Liver (tissue), 9 donors: ENCODE data around the gene AVPR1A. TPM values are rescaled to one million over a fixed set of nuclear protein-coding genes. Genes with fewer than 3 reads are reported as not detected.

Experiments
- DNase-seq: peaks from one replicate; pipeline ENCODE4 v3.0.0-alpha.2; 2017; ENCODE audit warnings: low spot score
- H3K27ac ChIP-seq, 2 donors: one replicate each; pipeline ENCODE4 v1.7.0; 2013; ENCODE audit warnings: inconsistent platforms in 2 of 2, low read length in 2 of 2, control low read depth in 1 of 2, low read depth in 1 of 2, mild to moderate bottlenecking in 1 of 2
- H3K27me3 ChIP-seq, 4 donors: one replicate each; pipeline versions ENCODE4 v1.6.1 to v1.7.0; 2013; ENCODE audit warnings: low read length in 3 of 4, inconsistent platforms in 1 of 4, mild to moderate bottlenecking in 1 of 4, moderate library complexity in 1 of 4; ENCODE audit not compliant: control insufficient read depth in 4 of 4, insufficient read depth in 4 of 4
- H3K36me3 ChIP-seq, 4 donors: one replicate each; pipeline versions ENCODE4 v1.6.1 to v1.7.0; 2013; ENCODE audit warnings: low read length in 3 of 4, mild to moderate bottlenecking in 3 of 4, low read depth in 1 of 4, moderate library complexity in 1 of 4; ENCODE audit not compliant: control insufficient read depth in 4 of 4, insufficient read depth in 3 of 4
- H3K4me1 ChIP-seq, 4 donors: one replicate each; pipeline versions ENCODE4 v1.6.1 to v1.7.0; 2013; ENCODE audit warnings: low read length in 3 of 4, mild to moderate bottlenecking in 3 of 4, moderate library complexity in 1 of 4; ENCODE audit not compliant: control insufficient read depth in 4 of 4, insufficient read depth in 4 of 4
- H3K4me3 ChIP-seq, 3 donors: one replicate each; pipeline versions ENCODE4 v1.6.1 to v1.7.0; 2013; ENCODE audit warnings: low read length in 3 of 3, control low read depth in 1 of 3, low read depth in 1 of 3, mild to moderate bottlenecking in 1 of 3
- H3K9ac ChIP-seq, 2 donors: one replicate each; pipeline ENCODE4 v1.7.0; 2013; ENCODE audit warnings: low read length in 2 of 2, mild to moderate bottlenecking in 2 of 2, moderate library complexity in 2 of 2, control low read depth in 1 of 2, low read depth in 1 of 2
- H3K9me3 ChIP-seq, 4 donors: one replicate each; pipeline versions ENCODE4 v1.6.1 to v1.7.0; 2013; ENCODE audit warnings: low read length in 3 of 4; ENCODE audit not compliant: control insufficient read depth in 4 of 4
- CTCF ChIP-seq: fragments of 150-350 bp; IDR thresholded peaks from 2 replicates; pipeline ENCODE4 v1.5.1; 2017; ENCODE audit warnings: improper control_type of control experiment, low read depth, low read length; ENCODE audit not compliant: missing input control
- GABPA ChIP-seq, 2 donors: IDR thresholded peaks in 1 of 2; conservative IDR thresholded peaks in 1 of 2; 2 replicates each; pipeline ENCODE4 v1.6.1; 2016; ENCODE audit warnings: antibody characterized with exemption in 2 of 2, mild to moderate bottlenecking in 1 of 2, moderate library complexity in 1 of 2
- HNF4A ChIP-seq, 2 donors: conservative IDR thresholded peaks; 2 replicates each; pipeline ENCODE4 v1.6.1; 2016; ENCODE audit warnings: antibody characterized with exemption in 2 of 2, mild to moderate bottlenecking in 2 of 2
- JUND ChIP-seq, 2 donors: IDR thresholded peaks; 2 replicates each; pipeline ENCODE4 v1.6.1; 2016; ENCODE audit warnings: antibody characterized with exemption in 2 of 2
- NR2F2 ChIP-seq: IDR thresholded peaks from 2 replicates; pipeline ENCODE4 v1.6.1; 2016; ENCODE audit warnings: antibody characterized with exemption
- RAD21 ChIP-seq, 2 donors: IDR thresholded peaks; 2 replicates each; pipeline ENCODE4 v1.6.1; 2016; ENCODE audit warnings: antibody characterized with exemption in 2 of 2, mild to moderate bottlenecking in 2 of 2
- REST ChIP-seq: IDR thresholded peaks from 2 replicates; pipeline ENCODE4 v1.6.1; 2016; ENCODE audit warnings: antibody characterized with exemption, mild to moderate bottlenecking
- RXRA ChIP-seq, 2 donors: IDR thresholded peaks; 2 replicates each; pipeline ENCODE4 v1.6.1; 2017 to 2018; ENCODE audit warnings: antibody characterized with exemption in 2 of 2, mild to moderate bottlenecking in 1 of 2
- SP1 ChIP-seq: IDR thresholded peaks from 2 replicates; pipeline ENCODE4 v1.6.1; 2018; ENCODE audit warnings: antibody characterized with exemption, mild to moderate bottlenecking
- TAF1 ChIP-seq: conservative IDR thresholded peaks from 2 replicates; pipeline ENCODE4 v1.6.1; 2016; ENCODE audit warnings: antibody characterized with exemption, mild to moderate bottlenecking
- ZBTB33 ChIP-seq: IDR thresholded peaks from 2 replicates; pipeline ENCODE4 v1.6.1; 2016; ENCODE audit warnings: antibody characterized with exemption
- WGBS: extraction: QIAGEN DNeasy Blood & Tissue Kit; methylation state at CpG from one replicate; pipeline ENCODE4 v1.1.7; 2013; 5-methylcytosine and 5-hydroxymethylcytosine counted together
- polyA plus RNA-seq, 2 donors: library from polyadenylated mRNA; stranded (reverse) in 1 of 2; unstranded in 1 of 2; fragments of 200-250 nt in 1 of 2; fragments of >200 nt in 1 of 2; fragmentation: Nextera tagmentation in 1 of 2; extraction: Ambion mirVana in 1 of 2; gene quantifications; one replicate each; pipeline versions ENCODE4 v1.2.1 to v1.2.3, GENCODE V29; 2013 to 2015
- total RNA-seq, 2 donors: library from RNA; depleted of rRNA; stranded (reverse); fragments of >200 nt; gene quantifications; one replicate each; pipeline ENCODE4 v1.2.3, GENCODE V29; 2014
- donor health status: healthy.
- donor health status: healthy.
- donor health status: healthy.
- donor health status: healthy.
- donor health status: healthy.

AVPR1A gene
- total and polyA plus RNA-seq, 4 donors: 0.19 to 233 (median 15.7) TPM

GRCh38 chr12:63103494-63104131, 47.4 kb downstream of the AVPR1A start:
- Histone ChIP-seq H3K9ac (no peak overlapping the region), H3K9me3 (no peaks in the 10 kb centered on the region), H3K4me1 (no peaks in the 10 kb centered on the region), H3K36me3 (no peaks in the 10 kb centered on the region), H3K4me3 (no peak overlapping the region), H3K27me3 (no peaks in the 10 kb centered on the region), H3K27ac (no peak overlapping the region)
- no peak for DNase-seq
- WGBS: 7% methylated on average over 5 of the region's 5 CpGs
- TF ChIP-seq RXRA (IDR thresholded peaks at IDR 0.05) (no peak), RAD21 (IDR thresholded peaks at IDR 0.05) (peak; percentile 96), CTCF (peak; percentile 90), GABPA (IDR thresholded peaks at IDR 0.05 in 1 of 2, conservative IDR thresholded peaks at IDR 0.05 in 1 of 2) (no peak), TAF1 (no peak), JUND (IDR thresholded peaks at IDR 0.05) (no peak)

GRCh38 chr12:63101920-63102319, 49.1 kb downstream of the AVPR1A start:
- no peak overlapping the region for H3K9ac ChIP-seq
- DNase-seq: no peak
- no peaks in the 10 kb centered on the region for H3K36me3 ChIP-seq
- no peaks in the 10 kb centered on the region for H3K27me3 ChIP-seq
- no peak for TF ChIP-seq HNF4A (conservative IDR thresholded peaks at IDR 0.05)
- TF ChIP-seq REST: no peak
- TF ChIP-seq NR2F2: no peak
- TF ChIP-seq TAF1: no peak
- no peak for TF ChIP-seq RXRA (IDR thresholded peaks at IDR 0.05)
- TF ChIP-seq SP1: no peak
- no peak for TF ChIP-seq ZBTB33
- no peaks in the 10 kb centered on the region for H3K4me1 ChIP-seq
- 83% methylated on average over 2 of the region's 2 CpGs for WGBS
- H3K27ac ChIP-seq: no peak overlapping the region
- H3K4me3 ChIP-seq: no peak overlapping the region
- no peaks in the 10 kb centered on the region for H3K9me3 ChIP-seq
